DMS79 treated with DMSO at 0.1 percent for 48 hours (cell line): ENCODE measurements around the gene NAA38.
"Not testable (repeated sequence)": the region's sequence is repeated elsewhere in the genome, so short reads cannot be mapped to it uniquely, and the experiment has no call there.

ENCODE experiments used
- DNase-seq: peaks from one replicate; lab custom pipeline; 2025; lab: John Stamatoyannopoulos, UW

Gene NAA38

DNA sequence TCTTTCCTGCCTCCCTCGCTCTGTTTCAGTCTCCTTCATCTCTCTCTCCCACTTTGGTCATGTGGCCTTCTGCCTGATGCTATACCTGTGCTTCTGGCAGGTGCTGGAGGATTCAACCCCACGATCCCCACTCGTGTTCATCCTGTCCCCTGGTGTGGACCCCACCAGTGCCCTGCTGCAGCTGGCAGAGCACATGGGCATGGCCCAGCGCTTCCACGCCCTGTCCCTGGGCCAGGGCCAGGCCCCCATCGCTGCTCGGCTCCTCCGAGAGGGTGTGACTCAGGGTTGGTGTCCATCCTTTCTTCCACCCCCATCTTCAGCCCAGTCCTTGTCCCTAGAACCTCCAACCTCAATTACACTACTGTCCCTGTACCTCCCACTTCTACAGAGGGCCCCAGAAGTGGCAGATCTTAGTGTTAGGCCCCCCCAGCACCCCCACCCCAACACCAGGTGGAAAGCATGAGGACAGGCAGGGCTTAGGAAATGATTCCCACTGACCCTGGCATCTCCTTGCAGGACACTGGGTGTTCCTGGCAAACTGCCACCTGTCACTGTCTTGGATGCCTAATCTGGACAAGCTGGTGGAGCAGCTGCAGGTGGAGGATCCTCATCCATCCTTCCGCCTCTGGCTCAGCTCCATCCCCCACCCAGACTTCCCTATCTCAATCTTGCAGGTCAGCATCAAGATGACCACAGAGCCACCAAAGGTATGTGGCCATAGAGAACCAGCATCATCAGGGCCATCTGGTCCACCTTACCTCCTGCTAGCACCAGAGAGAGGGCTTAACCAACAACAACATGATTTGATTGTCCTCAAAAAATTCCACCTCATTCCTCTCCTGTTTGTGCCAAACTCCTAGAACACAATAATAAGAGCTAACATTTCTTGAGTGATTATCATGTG is 33.1 kb downstream of the NAA38 start:
- DNase-seq = no peak

GRCh38 chr17:7823581-7824001 is 33.8 kb downstream of the NAA38 start:
- DNase-seq = no peak

GRCh38 chr17:7822126-7822525 is 35.2 kb downstream of the NAA38 start:
- DNase-seq = no peak

DNA sequence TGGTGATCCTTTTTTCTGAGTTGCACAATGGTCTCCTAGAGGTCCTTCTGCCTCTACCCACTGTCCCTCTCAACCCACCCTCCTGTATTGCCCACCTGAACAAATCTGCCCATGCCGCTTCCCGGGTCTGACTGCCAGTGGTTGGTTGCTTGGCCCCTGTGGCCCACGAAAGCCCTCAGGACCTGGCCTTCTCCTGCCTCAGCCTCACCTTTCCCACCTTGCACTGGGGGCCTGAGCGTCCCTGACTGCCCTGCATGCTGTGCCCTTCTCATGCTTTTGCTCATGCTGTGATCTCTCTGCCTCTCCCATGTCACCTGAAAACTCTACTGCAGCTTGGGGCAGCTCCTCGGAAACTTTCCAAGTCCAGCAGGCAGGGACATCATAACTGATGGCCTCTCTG is 37.1 kb downstream of the NAA38 start:
- no peak for DNase-seq

DNA sequence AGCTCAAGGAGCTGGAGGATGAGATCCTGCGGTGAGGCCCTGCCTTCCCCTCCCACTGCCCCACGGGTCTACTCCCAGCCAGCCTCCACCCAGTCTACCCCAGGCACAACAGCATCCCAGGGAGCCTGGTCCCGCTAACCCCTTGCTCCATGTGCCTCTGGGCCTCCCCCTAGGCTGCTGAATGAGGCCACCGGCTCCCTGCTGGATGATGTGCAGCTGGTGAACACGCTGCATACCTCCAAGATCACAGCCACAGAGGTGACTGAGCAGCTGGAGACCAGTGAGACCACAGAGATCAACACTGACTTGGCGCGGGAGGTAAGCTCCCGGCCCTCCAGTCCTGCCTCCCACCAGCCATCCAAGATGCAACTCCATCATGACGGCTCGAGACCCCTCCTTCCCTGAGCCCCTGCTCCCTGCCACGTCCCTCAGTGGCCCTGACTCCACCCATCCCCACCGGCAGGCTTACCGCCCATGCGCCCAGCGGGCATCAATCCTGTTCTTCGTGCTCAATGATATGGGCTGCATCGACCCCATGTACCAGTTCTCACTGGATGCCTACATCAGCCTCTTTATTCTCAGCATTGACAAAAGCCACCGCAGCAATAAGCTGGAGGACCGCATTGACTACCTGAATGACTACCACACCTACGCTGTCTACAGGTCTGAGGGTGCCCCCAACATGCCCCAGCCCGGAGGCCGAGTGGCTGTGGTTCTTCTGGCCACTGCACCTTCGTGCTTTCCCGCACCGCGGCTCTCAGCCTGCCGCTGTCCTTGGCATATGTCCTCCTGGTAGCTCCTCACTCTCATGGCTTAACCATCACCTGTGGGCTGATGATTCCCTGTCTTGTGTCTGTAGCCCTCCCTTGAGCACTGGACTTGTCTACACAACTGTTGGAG is 38.4 kb downstream of the NAA38 start:
- DNase-seq = no peak

GRCh38 chr17:7818026-7818425 is 39.3 kb downstream of the NAA38 start:
- no peak for DNase-seq

DNA sequence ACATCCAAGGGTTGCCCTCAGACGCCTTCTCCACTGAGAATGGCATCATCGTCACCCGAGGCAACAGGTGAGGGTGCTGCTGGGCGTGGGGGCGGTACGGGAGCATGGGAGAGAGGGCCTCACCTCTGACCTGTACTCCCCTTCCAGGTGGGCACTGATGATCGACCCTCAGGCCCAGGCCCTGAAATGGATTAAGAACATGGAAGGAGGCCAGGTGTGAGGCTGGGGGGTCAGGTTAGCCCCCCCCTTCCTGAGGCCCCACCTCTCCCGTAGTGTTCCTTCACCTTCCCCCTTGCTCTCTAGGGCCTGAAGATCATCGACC is 39.8 kb downstream of the NAA38 start:
- DNase-seq = no peak

DNA sequence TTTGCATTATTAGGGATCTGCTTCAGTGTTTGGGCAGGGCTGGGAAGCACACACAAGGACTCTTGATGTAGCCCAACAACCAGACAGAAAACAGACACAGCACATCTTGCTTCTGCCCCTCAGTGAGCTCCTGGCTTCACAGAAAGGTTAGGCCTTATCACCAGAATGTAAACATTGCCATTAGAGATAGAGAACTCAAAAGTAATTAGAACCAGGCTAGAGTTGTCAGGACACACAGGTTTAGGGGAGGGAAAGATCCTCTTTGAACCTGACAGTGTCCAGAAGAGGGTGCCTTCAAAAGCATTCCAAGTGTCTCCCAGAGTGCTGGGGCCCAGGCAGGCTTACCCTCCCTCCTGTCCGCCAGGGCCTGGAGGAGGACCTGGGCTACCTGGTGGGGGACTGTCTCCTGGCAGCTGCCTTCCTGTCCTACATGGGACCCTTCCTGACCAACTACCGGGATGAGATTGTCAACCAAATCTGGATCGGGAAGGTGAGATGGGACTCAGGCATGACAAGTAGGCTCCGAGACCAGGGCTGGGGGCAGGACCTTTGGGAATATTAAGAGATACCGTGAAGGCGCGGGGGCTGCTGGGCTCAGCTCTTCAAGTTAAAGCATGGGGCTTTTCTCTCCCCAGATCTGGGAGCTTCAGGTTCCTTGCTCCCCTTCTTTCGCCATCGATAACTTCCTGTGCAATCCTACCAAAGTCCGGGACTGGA is 40.3 kb downstream of the NAA38 start:
- no peak for DNase-seq

GRCh38 chr17:7814969-7815368 is 42.4 kb downstream of the NAA38 start:
- DNase-seq = no peak

GRCh38 chr17:7811251-7811650 is 46.1 kb downstream of the NAA38 start:
- no peak for DNase-seq

DNA sequence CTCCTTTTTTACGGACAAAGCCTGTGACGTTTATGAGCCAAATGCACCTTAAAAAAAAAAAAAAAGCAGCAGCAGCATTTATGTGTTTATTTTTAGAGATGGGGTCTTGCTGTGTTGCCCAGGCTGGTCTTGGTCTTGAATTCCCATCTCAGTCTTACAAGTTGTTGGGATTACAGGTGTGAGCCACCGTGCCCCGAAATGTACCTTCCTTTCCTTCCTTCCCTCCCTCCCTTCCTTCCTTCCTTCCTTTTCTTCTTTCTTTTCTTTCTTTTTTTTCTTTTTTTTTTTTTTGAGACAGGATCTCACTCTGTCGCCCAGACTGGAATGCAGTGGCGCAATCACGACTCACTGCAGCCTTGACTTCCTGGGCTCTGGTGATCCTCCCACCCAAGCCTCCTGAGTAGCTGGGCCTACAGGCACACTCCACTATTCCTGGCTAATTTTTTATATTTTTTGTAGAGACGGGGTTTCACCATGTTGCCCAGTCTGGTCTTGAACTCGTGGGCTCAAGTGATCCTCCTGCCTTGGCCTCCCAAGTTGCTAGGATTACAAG is 47.5 kb downstream of the NAA38 start:
- DNase-seq = not testable (repeated sequence)

DNA sequence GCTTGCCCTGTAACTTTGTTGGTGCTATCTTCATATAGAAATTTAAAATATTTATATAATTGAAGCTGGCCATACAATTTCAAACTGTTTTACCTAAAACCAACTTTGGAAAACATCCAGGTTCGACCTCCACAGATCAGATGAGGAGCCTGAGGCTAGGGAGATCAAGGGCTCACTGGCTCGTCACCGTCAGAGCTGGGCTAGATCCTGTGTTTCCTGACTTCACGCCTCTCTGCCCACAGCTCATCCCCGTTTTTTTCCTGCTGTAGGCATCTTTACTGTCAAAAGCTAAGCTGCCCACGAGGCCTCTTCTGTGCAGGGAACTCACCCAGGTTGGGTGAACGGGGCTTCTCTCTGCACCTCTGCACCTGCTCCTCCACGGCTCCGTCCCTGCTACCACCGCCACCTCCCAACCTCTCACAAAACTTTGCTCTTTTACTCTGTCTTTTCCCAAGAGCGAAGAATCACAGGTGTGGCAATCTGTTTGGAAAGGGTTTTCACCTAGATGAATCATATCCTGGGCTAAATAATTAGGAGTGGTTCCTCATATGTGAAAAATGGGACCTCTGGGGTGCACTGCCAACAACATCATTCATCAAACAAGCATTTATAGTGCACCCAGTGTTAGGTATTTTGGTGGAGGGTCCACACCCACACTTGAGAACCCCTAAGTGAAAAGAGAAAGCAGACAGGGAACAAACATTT is 48.1 kb downstream of the NAA38 start:
- DNase-seq = no peak

GRCh38 chr17:7807206-7807605 is 50.2 kb downstream of the NAA38 start:
- DNase-seq = no peak
